ENCODE results near the gene TTLL10.

GRCh38 chr1:1202831-1203560 is 29.3 kb downstream of the TTLL10 start:
- TF ChIP-seq CTCF (IDR thresholded peaks at IDR 0.05; ENCODE audit: insufficient read depth, low read length, poor library complexity, severe bottlenecking) (no peak), EZH2phosphoT487 (conservative IDR thresholded peaks at IDR 0.05; ENCODE audit: low read length) (no peak)
